Liver (tissue), 9 donors: ENCODE measurements around the gene SMARCC1. TPM values are rescaled to one million over a fixed set of nuclear protein-coding genes. Genes with fewer than 3 reads are reported as not detected.

ENCODE experiments used
- DNase-seq: peaks from one replicate; pipeline ENCODE4 v3.0.0-alpha.2; 2017; ENCODE audit warnings: low spot score
- H3K27ac ChIP-seq, 2 donors: one replicate each; pipeline ENCODE4 v1.7.0; 2013; ENCODE audit warnings: inconsistent platforms in 2 of 2, low read length in 2 of 2, control low read depth in 1 of 2, low read depth in 1 of 2, mild to moderate bottlenecking in 1 of 2
- H3K27me3 ChIP-seq, 4 donors: one replicate each; pipeline versions ENCODE4 v1.6.1 to v1.7.0; 2013; ENCODE audit warnings: low read length in 3 of 4, inconsistent platforms in 1 of 4, mild to moderate bottlenecking in 1 of 4, moderate library complexity in 1 of 4; ENCODE audit not compliant: control insufficient read depth in 4 of 4, insufficient read depth in 4 of 4
- H3K36me3 ChIP-seq, 4 donors: one replicate each; pipeline versions ENCODE4 v1.6.1 to v1.7.0; 2013; ENCODE audit warnings: low read length in 3 of 4, mild to moderate bottlenecking in 3 of 4, low read depth in 1 of 4, moderate library complexity in 1 of 4; ENCODE audit not compliant: control insufficient read depth in 4 of 4, insufficient read depth in 3 of 4
- H3K4me1 ChIP-seq, 4 donors: one replicate each; pipeline versions ENCODE4 v1.6.1 to v1.7.0; 2013; ENCODE audit warnings: low read length in 3 of 4, mild to moderate bottlenecking in 3 of 4, moderate library complexity in 1 of 4; ENCODE audit not compliant: control insufficient read depth in 4 of 4, insufficient read depth in 4 of 4
- H3K4me3 ChIP-seq, 3 donors: one replicate each; pipeline versions ENCODE4 v1.6.1 to v1.7.0; 2013; ENCODE audit warnings: low read length in 3 of 3, control low read depth in 1 of 3, low read depth in 1 of 3, mild to moderate bottlenecking in 1 of 3
- H3K9ac ChIP-seq, 2 donors: one replicate each; pipeline ENCODE4 v1.7.0; 2013; ENCODE audit warnings: low read length in 2 of 2, mild to moderate bottlenecking in 2 of 2, moderate library complexity in 2 of 2, control low read depth in 1 of 2, low read depth in 1 of 2
- H3K9me3 ChIP-seq, 4 donors: one replicate each; pipeline versions ENCODE4 v1.6.1 to v1.7.0; 2013; ENCODE audit warnings: low read length in 3 of 4; ENCODE audit not compliant: control insufficient read depth in 4 of 4
- EGR1 ChIP-seq, 2 donors: IDR thresholded peaks; 2 replicates each; pipeline ENCODE4 v1.6.1; 2016 to 2018; ENCODE audit warnings: antibody characterized with exemption in 2 of 2, low read depth in 2 of 2
- FOXA1 ChIP-seq: IDR thresholded peaks from 2 replicates; pipeline ENCODE4 v1.6.1; 2016; ENCODE audit warnings: antibody characterized with exemption
- FOXA2 ChIP-seq: IDR thresholded peaks from 2 replicates; pipeline ENCODE4 v1.6.1; 2016; ENCODE audit warnings: antibody characterized with exemption
- GABPA ChIP-seq, 2 donors: IDR thresholded peaks in 1 of 2; conservative IDR thresholded peaks in 1 of 2; 2 replicates each; pipeline ENCODE4 v1.6.1; 2016; ENCODE audit warnings: antibody characterized with exemption in 2 of 2, mild to moderate bottlenecking in 1 of 2, moderate library complexity in 1 of 2
- HNF4A ChIP-seq, 2 donors: conservative IDR thresholded peaks; 2 replicates each; pipeline ENCODE4 v1.6.1; 2016; ENCODE audit warnings: antibody characterized with exemption in 2 of 2, mild to moderate bottlenecking in 2 of 2
- HNF4G ChIP-seq: IDR thresholded peaks from 2 replicates; pipeline ENCODE4 v1.6.1; 2016; ENCODE audit warnings: antibody characterized with exemption
- JUND ChIP-seq, 2 donors: IDR thresholded peaks; 2 replicates each; pipeline ENCODE4 v1.6.1; 2016; ENCODE audit warnings: antibody characterized with exemption in 2 of 2
- NR2F2 ChIP-seq: IDR thresholded peaks from 2 replicates; pipeline ENCODE4 v1.6.1; 2016; ENCODE audit warnings: antibody characterized with exemption
- RAD21 ChIP-seq, 2 donors: IDR thresholded peaks; 2 replicates each; pipeline ENCODE4 v1.6.1; 2016; ENCODE audit warnings: antibody characterized with exemption in 2 of 2, mild to moderate bottlenecking in 2 of 2
- RXRA ChIP-seq, 2 donors: IDR thresholded peaks; 2 replicates each; pipeline ENCODE4 v1.6.1; 2017 to 2018; ENCODE audit warnings: antibody characterized with exemption in 2 of 2, mild to moderate bottlenecking in 1 of 2
- SP1 ChIP-seq: IDR thresholded peaks from 2 replicates; pipeline ENCODE4 v1.6.1; 2018; ENCODE audit warnings: antibody characterized with exemption, mild to moderate bottlenecking
- TAF1 ChIP-seq: conservative IDR thresholded peaks from 2 replicates; pipeline ENCODE4 v1.6.1; 2016; ENCODE audit warnings: antibody characterized with exemption, mild to moderate bottlenecking
- YY1 ChIP-seq: IDR thresholded peaks from 2 replicates; pipeline ENCODE4 v1.6.1; 2016; ENCODE audit warnings: antibody characterized with exemption, mild to moderate bottlenecking
- WGBS: extraction: QIAGEN DNeasy Blood & Tissue Kit; methylation state at CpG from one replicate; pipeline ENCODE4 v1.1.7; 2013; 5-methylcytosine and 5-hydroxymethylcytosine counted together
- polyA plus RNA-seq, 2 donors: library from polyadenylated mRNA; stranded (reverse) in 1 of 2; unstranded in 1 of 2; fragments of 200-250 nt in 1 of 2; fragments of >200 nt in 1 of 2; fragmentation: Nextera tagmentation in 1 of 2; extraction: Ambion mirVana in 1 of 2; gene quantifications; one replicate each; pipeline versions ENCODE4 v1.2.1 to v1.2.3, GENCODE V29; 2013 to 2015
- total RNA-seq, 2 donors: library from RNA; depleted of rRNA; stranded (reverse); fragments of >200 nt; gene quantifications; one replicate each; pipeline ENCODE4 v1.2.3, GENCODE V29; 2014
- TF ChIP-seq, protein P1 (sequence below): IDR thresholded peaks from 2 replicates; pipeline ENCODE4 v1.6.1; 2016; ENCODE audit warnings: antibody characterized with exemption
- TF ChIP-seq, protein P2 (sequence below): IDR thresholded peaks from 2 replicates; pipeline ENCODE4 v1.6.1; 2016; ENCODE audit warnings: antibody characterized with exemption, mild to moderate bottlenecking
- TF ChIP-seq, protein P3 (sequence below): fragments of 150-350 bp; IDR thresholded peaks from 2 replicates; pipeline ENCODE4 v1.5.1; 2017; ENCODE audit warnings: improper control_type of control experiment, low read depth, low read length; ENCODE audit not compliant: missing input control
- TF ChIP-seq, protein P4 (sequence below): IDR thresholded peaks from 2 replicates; pipeline ENCODE4 v1.6.1; 2016; ENCODE audit warnings: antibody characterized with exemption
- donor health status: healthy.
- donor health status: healthy.
- donor health status: healthy.
- donor health status: healthy.
- donor health status: healthy.

The SMARCC1 gene
- total and polyA plus RNA-seq, 4 donors: 6.6 to 19.8 (median 12.6) TPM

DNA sequence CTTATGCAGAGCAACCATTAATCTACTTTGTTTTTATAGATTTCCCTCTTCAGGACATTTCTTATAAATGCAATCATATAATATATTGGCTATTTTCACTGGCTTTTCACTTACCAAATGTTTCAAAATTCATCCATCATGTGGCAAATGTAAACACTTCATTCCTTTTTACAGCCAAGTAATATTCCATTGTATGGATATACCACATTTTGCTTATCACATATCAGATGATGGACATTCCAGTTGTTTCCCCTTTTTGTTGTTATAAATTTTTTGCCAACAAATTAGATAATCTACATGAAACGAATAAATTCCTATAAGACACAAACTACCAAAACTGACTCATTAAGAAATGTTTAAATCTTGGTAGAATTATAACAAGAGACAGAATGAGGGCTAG lies 123.2 kb downstream of the SMARCC1 start:
- Histone ChIP-seq H3K9ac (no peak overlapping the region), H3K27ac (no peak overlapping the region), H3K27me3 (no peaks in the 10 kb centered on the region), H3K9me3 (no peaks in the 10 kb centered on the region), H3K4me3 (no peak overlapping the region), H3K4me1 (no peaks in the 10 kb centered on the region), H3K36me3 (peaks cover 0 to 22% (median 16%) of the 10 kb centered on the region in 4 donors)
- WGBS: 98% methylated on average over 1 of the region's 1 CpG
- DNase-seq: no peak
- TF ChIP-seq NR2F2 (no peak), RAD21 (IDR thresholded peaks at IDR 0.05) (no peak), FOXA2 (no peak), HNF4A (conservative IDR thresholded peaks at IDR 0.05) (no peak), GABPA (IDR thresholded peaks at IDR 0.05 in 1 of 2, conservative IDR thresholded peaks at IDR 0.05 in 1 of 2) (no peak), HNF4G (no peak), TAF1 (no peak), FOXA1 (no peak), SP1 (no peak), RXRA (IDR thresholded peaks at IDR 0.05) (no peak), YY1 (no peak)
- TF ChIP-seq, protein P1, sequence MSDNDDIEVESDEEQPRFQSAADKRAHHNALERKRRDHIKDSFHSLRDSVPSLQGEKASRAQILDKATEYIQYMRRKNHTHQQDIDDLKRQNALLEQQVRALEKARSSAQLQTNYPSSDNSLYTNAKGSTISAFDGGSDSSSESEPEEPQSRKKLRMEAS: no peak
- TF ChIP-seq, protein P2, sequence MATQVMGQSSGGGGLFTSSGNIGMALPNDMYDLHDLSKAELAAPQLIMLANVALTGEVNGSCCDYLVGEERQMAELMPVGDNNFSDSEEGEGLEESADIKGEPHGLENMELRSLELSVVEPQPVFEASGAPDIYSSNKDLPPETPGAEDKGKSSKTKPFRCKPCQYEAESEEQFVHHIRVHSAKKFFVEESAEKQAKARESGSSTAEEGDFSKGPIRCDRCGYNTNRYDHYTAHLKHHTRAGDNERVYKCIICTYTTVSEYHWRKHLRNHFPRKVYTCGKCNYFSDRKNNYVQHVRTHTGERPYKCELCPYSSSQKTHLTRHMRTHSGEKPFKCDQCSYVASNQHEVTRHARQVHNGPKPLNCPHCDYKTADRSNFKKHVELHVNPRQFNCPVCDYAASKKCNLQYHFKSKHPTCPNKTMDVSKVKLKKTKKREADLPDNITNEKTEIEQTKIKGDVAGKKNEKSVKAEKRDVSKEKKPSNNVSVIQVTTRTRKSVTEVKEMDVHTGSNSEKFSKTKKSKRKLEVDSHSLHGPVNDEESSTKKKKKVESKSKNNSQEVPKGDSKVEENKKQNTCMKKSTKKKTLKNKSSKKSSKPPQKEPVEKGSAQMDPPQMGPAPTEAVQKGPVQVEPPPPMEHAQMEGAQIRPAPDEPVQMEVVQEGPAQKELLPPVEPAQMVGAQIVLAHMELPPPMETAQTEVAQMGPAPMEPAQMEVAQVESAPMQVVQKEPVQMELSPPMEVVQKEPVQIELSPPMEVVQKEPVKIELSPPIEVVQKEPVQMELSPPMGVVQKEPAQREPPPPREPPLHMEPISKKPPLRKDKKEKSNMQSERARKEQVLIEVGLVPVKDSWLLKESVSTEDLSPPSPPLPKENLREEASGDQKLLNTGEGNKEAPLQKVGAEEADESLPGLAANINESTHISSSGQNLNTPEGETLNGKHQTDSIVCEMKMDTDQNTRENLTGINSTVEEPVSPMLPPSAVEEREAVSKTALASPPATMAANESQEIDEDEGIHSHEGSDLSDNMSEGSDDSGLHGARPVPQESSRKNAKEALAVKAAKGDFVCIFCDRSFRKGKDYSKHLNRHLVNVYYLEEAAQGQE: no peak
- TF ChIP-seq, protein P3, sequence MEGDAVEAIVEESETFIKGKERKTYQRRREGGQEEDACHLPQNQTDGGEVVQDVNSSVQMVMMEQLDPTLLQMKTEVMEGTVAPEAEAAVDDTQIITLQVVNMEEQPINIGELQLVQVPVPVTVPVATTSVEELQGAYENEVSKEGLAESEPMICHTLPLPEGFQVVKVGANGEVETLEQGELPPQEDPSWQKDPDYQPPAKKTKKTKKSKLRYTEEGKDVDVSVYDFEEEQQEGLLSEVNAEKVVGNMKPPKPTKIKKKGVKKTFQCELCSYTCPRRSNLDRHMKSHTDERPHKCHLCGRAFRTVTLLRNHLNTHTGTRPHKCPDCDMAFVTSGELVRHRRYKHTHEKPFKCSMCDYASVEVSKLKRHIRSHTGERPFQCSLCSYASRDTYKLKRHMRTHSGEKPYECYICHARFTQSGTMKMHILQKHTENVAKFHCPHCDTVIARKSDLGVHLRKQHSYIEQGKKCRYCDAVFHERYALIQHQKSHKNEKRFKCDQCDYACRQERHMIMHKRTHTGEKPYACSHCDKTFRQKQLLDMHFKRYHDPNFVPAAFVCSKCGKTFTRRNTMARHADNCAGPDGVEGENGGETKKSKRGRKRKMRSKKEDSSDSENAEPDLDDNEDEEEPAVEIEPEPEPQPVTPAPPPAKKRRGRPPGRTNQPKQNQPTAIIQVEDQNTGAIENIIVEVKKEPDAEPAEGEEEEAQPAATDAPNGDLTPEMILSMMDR: no peak

DNA sequence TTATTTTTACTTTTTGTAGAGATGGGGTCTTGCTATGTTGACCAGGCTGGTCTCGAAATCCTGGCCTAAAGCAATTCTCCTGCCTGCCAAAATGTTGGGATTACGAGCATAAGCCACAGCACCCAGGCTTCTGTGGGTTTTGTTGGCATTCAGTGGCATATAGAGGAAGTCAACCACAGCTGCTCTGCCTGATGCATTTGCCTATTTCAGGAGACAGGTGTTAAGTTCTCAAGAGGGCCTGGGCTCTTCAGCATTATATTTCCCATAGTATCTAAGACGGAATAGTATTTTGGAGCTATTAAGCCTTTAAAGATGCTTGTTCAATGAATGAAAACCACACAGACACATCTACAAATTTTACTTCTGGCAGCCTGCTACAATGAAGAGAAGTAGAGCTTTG lies 129.6 kb downstream of the SMARCC1 start:
- peaks cover 2 to 10% (median 5%) of the 10 kb centered on the region in 4 donors for H3K36me3 ChIP-seq
- H3K27ac ChIP-seq: no peak overlapping the region
- peaks cover 0 to 3% (median under 1%) of the 10 kb centered on the region in 4 donors for H3K4me1 ChIP-seq
- no peaks in the 10 kb centered on the region for H3K27me3 ChIP-seq
- WGBS: 95% methylated on average over 3 of the region's 3 CpGs
- no peak overlapping the region for H3K4me3 ChIP-seq
- DNase-seq: no peak
- H3K9ac ChIP-seq: no peak overlapping the region
- H3K9me3 ChIP-seq: no peaks in the 10 kb centered on the region
- TF ChIP-seq, protein P4, sequence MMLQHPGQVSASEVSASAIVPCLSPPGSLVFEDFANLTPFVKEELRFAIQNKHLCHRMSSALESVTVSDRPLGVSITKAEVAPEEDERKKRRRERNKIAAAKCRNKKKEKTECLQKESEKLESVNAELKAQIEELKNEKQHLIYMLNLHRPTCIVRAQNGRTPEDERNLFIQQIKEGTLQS: no peak
- TF ChIP-seq, protein P2: no peak
- TF ChIP-seq YY1 (no peak), TAF1 (no peak), JUND (IDR thresholded peaks at IDR 0.05) (no peak), FOXA2 (no peak), HNF4A (conservative IDR thresholded peaks at IDR 0.05) (no peak), EGR1 (IDR thresholded peaks at IDR 0.05; ENCODE audit: low read depth in 2 of 2) (no peak), RXRA (IDR thresholded peaks at IDR 0.05) (no peak), HNF4G (no peak), FOXA1 (no peak), RAD21 (IDR thresholded peaks at IDR 0.05) (no peak), SP1 (no peak), GABPA (IDR thresholded peaks at IDR 0.05 in 1 of 2, conservative IDR thresholded peaks at IDR 0.05 in 1 of 2) (no peak), NR2F2 (no peak)
- TF ChIP-seq, protein P3: no peak
- TF ChIP-seq, protein P1: no peak
